IPS-NIHi11 (cell line): ENCODE results near the gene BMS1.
A peak's percentile ranks its signal among the peaks of the same experiment; 100 is the strongest.
"Not testable (repeated sequence)": the region's sequence is repeated elsewhere in the genome, so short reads cannot be mapped to it uniquely, and the experiment has no call there.

Source experiments
- DNase-seq: peaks from one replicate; pipeline ENCODE4 v3.0.0; 2012; ENCODE audit warnings: mixed read lengths, low spot score

Gene BMS1

GRCh38 chr10:42782446-42783180 lies at the start of gene BMS1:
TSS of gene BMS1 (plus strand) at chr10:42782795. CDS start at chr10:42784395, 1,600 bp downstream.
- DNase-seq: peak; percentile 92

DNA sequence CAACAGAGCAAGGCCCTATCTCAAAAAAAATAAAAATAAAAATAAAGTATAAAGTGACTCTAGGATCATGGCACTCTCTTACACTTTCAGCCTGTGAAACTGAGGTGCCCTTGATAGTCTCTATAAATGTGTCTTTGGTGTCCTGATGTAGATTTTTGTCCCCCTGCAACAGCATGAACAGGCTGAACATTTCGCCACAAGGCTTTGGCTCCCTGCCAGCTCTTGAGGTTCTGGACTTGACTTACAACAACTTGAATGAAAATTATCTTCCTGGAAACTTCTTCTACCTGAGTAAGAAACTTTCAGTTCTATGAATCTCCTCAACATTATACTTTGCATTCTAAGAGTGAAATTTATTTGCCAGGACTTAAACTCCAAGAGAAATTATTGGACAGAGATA lies 48.1 kb upstream of the BMS1 start:
- no peak for DNase-seq

- DNase-seq: no peak
Measured at GRCh38 chr10:42738679-42739078, 43.9 kb upstream of the BMS1 start.

- not testable (repeated sequence) for DNase-seq
Measured at GRCh38 chr10:42741536-42741935, 41.1 kb upstream of the BMS1 start.

DNA sequence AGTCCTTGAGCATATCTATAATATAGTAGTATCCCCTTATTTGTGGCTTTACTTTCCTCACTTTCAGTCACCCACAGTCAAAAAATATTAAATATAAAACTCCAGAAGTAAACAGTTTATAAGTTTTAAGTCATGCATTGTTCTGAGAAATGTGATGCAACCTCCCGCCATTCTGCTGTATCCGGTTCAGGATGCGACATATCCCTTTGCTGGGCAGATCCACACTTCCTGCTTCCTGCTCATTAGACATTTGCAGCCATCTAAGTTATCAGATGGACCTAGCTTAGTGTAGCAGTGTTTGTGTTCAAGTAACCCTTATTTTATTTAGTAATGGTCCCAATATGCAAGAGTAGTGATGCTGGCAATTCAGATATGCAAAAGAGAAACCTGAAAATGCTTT lies 38.9 kb upstream of the BMS1 start:
- no peak for DNase-seq

DNA sequence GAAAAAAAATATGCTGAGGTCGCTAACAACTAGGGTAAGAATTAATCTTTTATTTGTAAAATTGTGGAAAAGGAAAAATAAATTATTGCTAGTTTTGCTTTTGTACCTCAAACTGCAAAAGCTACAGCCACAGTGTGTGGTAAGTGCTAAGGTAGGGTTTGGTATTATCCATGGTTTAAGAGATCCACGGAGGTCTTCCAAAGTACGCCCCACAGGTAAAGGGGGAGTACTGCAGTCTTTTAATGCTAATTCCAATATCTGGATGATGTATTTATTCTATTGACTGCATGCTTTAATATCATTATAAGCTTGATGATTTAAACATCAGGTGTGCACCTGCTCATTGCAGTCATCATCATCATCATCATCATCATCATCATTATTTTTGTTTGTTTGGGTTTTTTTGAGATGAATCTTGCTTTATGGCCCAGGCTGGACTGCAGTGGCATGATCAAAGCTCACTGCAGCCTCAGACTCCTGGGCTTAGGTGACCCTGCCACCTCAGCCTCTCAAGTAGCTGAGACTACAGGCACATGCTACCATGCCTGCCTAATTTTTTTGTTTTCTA lies 38.4 kb upstream of the BMS1 start:
- no peak for DNase-seq

GRCh38 chr10:42753126-42753506 lies 29.5 kb upstream of the BMS1 start:
- DNase-seq: peak; percentile 88

GRCh38 chr10:42753507-42754154 lies 29.0 kb upstream of the BMS1 start:
- DNase-seq: peak; percentile 31

- peak; percentile 65 for DNase-seq
Measured at GRCh38 chr10:42754155-42755027, 28.2 kb upstream of the BMS1 start.

DNA sequence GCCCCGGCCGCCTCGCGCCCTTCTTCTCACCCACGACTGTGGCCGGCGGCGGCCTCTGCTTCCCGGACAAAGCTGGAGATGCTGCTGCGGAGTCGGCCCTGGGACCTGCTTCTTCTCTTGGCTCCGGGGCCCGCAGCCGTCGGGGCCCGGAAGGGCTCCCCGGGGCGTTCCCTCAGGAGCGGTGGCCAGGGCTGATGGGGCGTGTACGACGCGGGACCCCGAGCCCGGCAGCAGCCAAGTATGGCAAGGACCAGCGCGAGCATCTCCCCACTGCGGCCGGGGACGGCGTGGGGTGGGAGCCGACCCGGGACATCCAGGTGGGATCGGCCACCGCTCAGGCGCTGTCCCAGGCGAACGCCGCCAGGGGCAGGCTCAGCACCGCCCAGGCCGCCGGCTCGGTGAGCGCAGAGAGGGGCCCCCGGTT lies 27.6 kb upstream of the BMS1 start:
- DNase-seq: peak; percentile 65

GRCh38 chr10:42755556-42756093 lies 27.0 kb upstream of the BMS1 start:
- no peak for DNase-seq

DNA sequence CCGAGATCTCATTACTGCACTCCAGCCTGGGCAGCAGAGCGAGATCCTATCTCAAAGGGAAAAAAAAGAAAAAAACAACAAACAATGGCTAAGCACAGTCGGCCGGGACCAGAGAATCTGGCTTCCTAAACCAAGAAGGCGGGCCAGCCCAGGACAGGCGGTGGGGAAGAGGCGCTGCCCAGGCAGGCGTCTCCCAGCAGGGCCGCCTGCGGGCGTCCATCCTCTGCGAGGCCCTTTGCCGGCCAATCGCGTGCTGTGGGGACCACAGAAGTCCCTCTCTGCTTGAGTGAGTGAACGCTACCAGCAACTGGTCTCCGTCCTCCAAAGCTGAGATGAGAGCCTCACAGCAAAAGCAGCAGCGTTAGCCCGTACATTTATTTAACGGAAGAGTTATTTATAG lies 14.7 kb upstream of the BMS1 start:
- no peak for DNase-seq

- DNase-seq: no peak
Measured at GRCh38 chr10:42768581-42769152, 13.9 kb upstream of the BMS1 start.

DNA sequence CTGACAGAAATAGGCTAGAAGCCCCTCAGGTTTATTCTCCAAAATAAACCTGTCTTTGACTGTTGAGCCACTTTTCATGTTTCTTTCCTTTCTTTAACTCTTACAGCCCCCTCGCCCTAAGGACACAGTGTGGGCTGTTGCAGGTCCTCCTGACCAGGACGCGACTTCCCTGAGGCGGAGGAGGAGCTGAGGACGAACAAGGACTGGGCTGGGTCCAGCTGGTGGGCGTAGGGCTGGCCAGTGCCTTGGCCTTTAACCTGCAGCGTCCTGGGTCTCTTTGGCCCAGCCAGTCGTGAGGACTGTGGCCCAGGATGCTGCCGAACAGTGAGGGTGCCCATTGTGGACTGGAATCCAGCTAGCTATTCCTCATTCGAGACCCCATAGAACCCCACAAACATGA lies 13.4 kb upstream of the BMS1 start:
- DNase-seq: no peak

DNA sequence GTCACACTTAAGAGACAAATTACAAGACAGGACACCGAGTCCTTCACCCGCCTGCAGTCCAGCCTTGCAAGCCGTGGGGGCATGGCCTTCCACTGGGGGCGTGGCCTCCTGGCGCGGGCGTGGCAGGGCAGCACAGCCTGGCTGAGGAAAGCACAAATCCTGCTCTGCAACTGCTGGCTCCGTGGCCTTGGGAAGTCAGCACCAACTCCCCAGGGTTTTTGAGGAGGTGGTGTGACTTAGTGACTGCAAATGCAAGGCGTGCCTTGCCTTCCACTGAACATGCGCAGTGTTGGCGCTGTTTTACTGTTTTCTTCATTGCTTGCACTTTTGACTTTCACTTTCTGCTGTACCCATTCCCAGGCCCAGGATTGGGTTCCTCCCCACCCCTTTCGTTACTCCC lies 12.9 kb upstream of the BMS1 start:
- peak; percentile 47 for DNase-seq

DNA sequence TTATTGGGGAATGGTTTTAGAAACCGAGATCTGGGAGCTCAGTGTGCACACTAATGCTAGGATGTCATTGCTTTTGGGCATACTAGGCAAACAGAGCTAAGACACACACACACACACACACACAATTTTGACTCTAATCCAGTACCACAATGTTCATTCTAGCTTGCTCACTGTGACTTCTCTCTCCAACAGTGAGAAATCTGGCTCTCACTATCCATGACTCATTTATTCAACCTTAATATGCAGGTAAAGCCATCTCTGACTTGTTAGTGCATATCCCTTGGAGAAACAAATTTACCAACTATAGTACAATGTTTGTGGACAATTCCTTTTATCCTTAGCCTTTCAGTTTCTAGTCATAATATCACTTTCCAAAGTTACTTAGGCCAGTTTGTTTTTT lies 5.9 kb upstream of the BMS1 start:
- no peak for DNase-seq

DNA sequence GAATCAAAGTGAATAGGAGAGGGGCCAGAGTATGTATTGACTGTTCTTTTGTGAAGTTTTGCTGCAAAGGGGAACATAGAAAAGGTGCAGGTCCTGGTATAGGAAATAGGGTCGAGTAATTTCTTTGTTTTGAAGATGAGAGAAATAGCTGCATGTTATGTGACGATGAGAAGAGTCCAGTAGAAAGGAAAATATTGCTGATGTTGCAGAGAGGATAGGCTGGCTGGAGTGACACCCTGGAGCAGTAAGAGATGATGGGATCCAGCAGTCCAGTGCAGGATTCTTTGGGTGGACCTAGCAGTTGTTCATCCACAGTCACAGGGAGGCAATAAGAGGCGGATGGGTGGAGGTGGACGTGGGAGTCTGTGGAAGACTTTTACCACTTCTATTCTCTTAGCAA lies 2.1 kb upstream of the BMS1 start:
- no peak for DNase-seq

GRCh38 chr10:42781893-42782445 lies 626 bp upstream of the BMS1 start:
- no peak for DNase-seq

GRCh38 chr10:42783181-42783549 lies 570 bp downstream of the BMS1 start:
- no peak for DNase-seq

GRCh38 chr10:42785759-42786158 lies 3.2 kb downstream of the BMS1 start:
- DNase-seq: no peak

- no peak for DNase-seq
Measured at GRCh38 chr10:42790835-42791234, 8.2 kb downstream of the BMS1 start.

- DNase-seq: no peak
Measured at GRCh38 chr10:42795701-42796100, 13.1 kb downstream of the BMS1 start.
